ENCODE data around the gene DNAJC15.
"Not testable (repeated sequence)": the region's sequence is repeated elsewhere in the genome, so short reads cannot be mapped to it uniquely, and the experiment has no call there.

Gene DNAJC15

GRCh38 chr13:43003729-43004128 is 19.7 kb upstream of the DNAJC15 start:
- DNase-seq (ENCODE audit: low read depth in 1 of 2, low spot score in 1 of 2): no peak

GRCh38 chr13:43005460-43006236 is 17.7 kb upstream of the DNAJC15 start:
- DNase-seq (ENCODE audit: low read depth in 1 of 2, low spot score in 1 of 2): no peak

GRCh38 chr13:43006893-43007631 is 16.3 kb upstream of the DNAJC15 start:
- DNase-seq (ENCODE audit: low read depth in 1 of 2, low spot score in 1 of 2): no peak

GRCh38 chr13:43008596-43008995 is 14.8 kb upstream of the DNAJC15 start:
- DNase-seq (ENCODE audit: low read depth in 1 of 2, low spot score in 1 of 2): no peak

- no peak for DNase-seq (ENCODE audit: low read depth in 1 of 2, low spot score in 1 of 2)
These were observed 13.9 kb upstream of the DNAJC15 start for GRCh38 chr13:43009506-43009905.

GRCh38 chr13:43014162-43014561 is 9.2 kb upstream of the DNAJC15 start:
- DNase-seq (ENCODE audit: low read depth in 1 of 2, low spot score in 1 of 2): no peak

- no peak for DNase-seq (ENCODE audit: low read depth in 1 of 2, low spot score in 1 of 2)
These were observed 7.2 kb upstream of the DNAJC15 start for GRCh38 chr13:43016226-43016625.

- DNase-seq (ENCODE audit: low read depth in 1 of 2, low spot score in 1 of 2): no peak
These were observed 3.6 kb upstream of the DNAJC15 start for GRCh38 chr13:43019811-43020210.

- DNase-seq (ENCODE audit: low read depth in 1 of 2, low spot score in 1 of 2): no peak
These were observed 2.6 kb upstream of the DNAJC15 start for GRCh38 chr13:43020794-43021193.

- no peak for DNase-seq (ENCODE audit: low read depth in 1 of 2, low spot score in 1 of 2)
These were observed 1.3 kb upstream of the DNAJC15 start for GRCh38 chr13:43021926-43022670.

GRCh38 chr13:43022934-43023288 is 475 bp upstream of the DNAJC15 start:
- DNase-seq (ENCODE audit: low read depth in 1 of 2, low spot score in 1 of 2): no peak

- no peak for DNase-seq (ENCODE audit: low read depth in 1 of 2, low spot score in 1 of 2)
These were observed 2.9 kb downstream of the DNAJC15 start for GRCh38 chr13:43026262-43026661.

GRCh38 chr13:43030548-43030947 is 7.2 kb downstream of the DNAJC15 start:
- DNase-seq (ENCODE audit: low read depth in 1 of 2, low spot score in 1 of 2): no peak

- DNase-seq (ENCODE audit: low read depth in 1 of 2, low spot score in 1 of 2): no peak
These were observed 8.5 kb downstream of the DNAJC15 start for GRCh38 chr13:43031881-43032280.

- no peak for DNase-seq (ENCODE audit: low read depth in 1 of 2, low spot score in 1 of 2)
These were observed 9.7 kb downstream of the DNAJC15 start for GRCh38 chr13:43033038-43033437.

GRCh38 chr13:43036351-43037250 is 13.2 kb downstream of the DNAJC15 start:
- DNase-seq (ENCODE audit: low read depth in 1 of 2, low spot score in 1 of 2): no peak

GRCh38 chr13:43039966-43040365 is 16.6 kb downstream of the DNAJC15 start:
- no peak for DNase-seq (ENCODE audit: low read depth in 1 of 2, low spot score in 1 of 2)

- DNase-seq (ENCODE audit: low read depth in 1 of 2, low spot score in 1 of 2): not testable (repeated sequence)
These were observed 17.4 kb downstream of the DNAJC15 start for GRCh38 chr13:43040581-43041368.

GRCh38 chr13:43041369-43041921 is 18.1 kb downstream of the DNAJC15 start:
- no peak for DNase-seq (ENCODE audit: low read depth in 1 of 2, low spot score in 1 of 2)

GRCh38 chr13:43042410-43042921 is 19.1 kb downstream of the DNAJC15 start:
- no peak for DNase-seq (ENCODE audit: low read depth in 1 of 2, low spot score in 1 of 2)

Data from activated CD4-positive, alpha-beta T cell treated with anti-CD3 and anti-CD28 coated beads, Interleukin-2, amount 50 U/mL, for 24 hours (primary cell).